ENCODE data around the gene MCEMP1. TPM values are rescaled to one million over a fixed set of nuclear protein-coding genes. Genes with fewer than 3 reads are reported as not detected.

Gene MCEMP1
- total RNA-seq, 1 experiment from 2014 or later: 4.0 TPM

GRCh38 chr19:7646426-7646700 lies 30.5 kb upstream of the MCEMP1 start:
- POLR2A ChIA-PET (ENCODE audit: low non-redundant PET): no interaction called here
- no TSS peak for BruUV-seq (replicated peaks)
- no peak overlapping the region for H3K4me3 ChIP-seq (ENCODE audit: low read depth, low read length, poor library complexity, severe bottlenecking)
- no peaks in the 10 kb centered on the region for H3K9me3 ChIP-seq (ENCODE audit: low read depth, low read length, poor library complexity, severe bottlenecking)
- no peaks in the 10 kb centered on the region for H3K4me1 ChIP-seq (ENCODE audit: insufficient read depth, low read length, poor library complexity, severe bottlenecking)
- H3K27me3 ChIP-seq (replicated peaks; ENCODE audit: insufficient read depth, low read depth, low read length, poor library complexity): no peaks in the 10 kb centered on the region
- no peak overlapping the region for H3K27ac ChIP-seq (ENCODE audit: low read depth, low read length, poor library complexity, severe bottlenecking)
- no peak for DNase-seq (ENCODE audit: low spot score)
- H3K36me3 ChIP-seq (ENCODE audit: insufficient read depth, low read length, poor library complexity, severe bottlenecking): no peaks in the 10 kb centered on the region
- CTCF ChIA-PET: no interaction called here
- intact Hi-C loops (cut with micrococcal nuclease; ENCODE audit: unreplicated experiment): no loop called here
- TF ChIP-seq CTCF (conservative IDR thresholded peaks at IDR 0.05; ENCODE audit: low read depth, low read length) (no peak), EZH2 (IDR thresholded peaks at IDR 0.05; ENCODE audit: borderline replicate concordance, low read depth, low read length, poor library complexity, severe bottlenecking) (no peak)

DNA sequence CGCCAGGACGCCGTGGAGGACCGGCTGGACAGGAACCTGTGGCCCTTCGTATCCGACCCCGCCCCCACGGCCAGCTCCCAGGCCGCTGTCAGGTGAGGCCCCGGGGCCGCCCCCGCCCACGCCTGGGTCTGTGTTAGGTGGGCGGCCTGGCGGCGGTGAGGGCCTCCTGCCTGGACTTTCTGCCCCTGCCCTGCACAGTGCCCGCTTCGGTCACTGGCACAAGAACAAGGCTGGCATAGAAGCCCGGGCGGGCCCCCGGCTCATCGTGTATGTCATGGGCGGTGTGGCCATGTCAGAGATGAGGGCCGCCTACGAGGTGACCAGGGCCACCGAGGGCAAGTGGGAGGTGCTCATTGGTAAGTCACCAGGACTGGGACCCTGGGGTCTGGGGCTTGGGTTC lies 29.7 kb upstream of the MCEMP1 start:
- CTCF ChIA-PET: no interaction called here
- Histone ChIP-seq H3K36me3 (ENCODE audit: insufficient read depth, low read length, poor library complexity, severe bottlenecking) (no peaks in the 10 kb centered on the region), H3K27me3 (replicated peaks; ENCODE audit: insufficient read depth, low read depth, low read length, poor library complexity) (no peaks in the 10 kb centered on the region), H3K4me3 (ENCODE audit: low read depth, low read length, poor library complexity, severe bottlenecking) (no peak overlapping the region), H3K27ac (ENCODE audit: low read depth, low read length, poor library complexity, severe bottlenecking) (no peak overlapping the region), H3K9me3 (ENCODE audit: low read depth, low read length, poor library complexity, severe bottlenecking) (no peaks in the 10 kb centered on the region), H3K4me1 (ENCODE audit: insufficient read depth, low read length, poor library complexity, severe bottlenecking) (no peaks in the 10 kb centered on the region)
- no TSS peak for BruUV-seq (replicated peaks)
- intact Hi-C loops (cut with micrococcal nuclease; ENCODE audit: unreplicated experiment): no loop called here
- no peak for TF ChIP-seq EZH2 (IDR thresholded peaks at IDR 0.05; ENCODE audit: borderline replicate concordance, low read depth, low read length, poor library complexity, severe bottlenecking)
- TF ChIP-seq CTCF (conservative IDR thresholded peaks at IDR 0.05; ENCODE audit: low read depth, low read length): no peak
- DNase-seq (ENCODE audit: low spot score): no peak
- POLR2A ChIA-PET (ENCODE audit: low non-redundant PET): no interaction called here

- no peak for DNase-seq (ENCODE audit: low spot score)
- Histone ChIP-seq H3K4me1 (ENCODE audit: insufficient read depth, low read length, poor library complexity, severe bottlenecking) (no peaks in the 10 kb centered on the region), H3K27ac (ENCODE audit: low read depth, low read length, poor library complexity, severe bottlenecking) (no peak overlapping the region), H3K27me3 (replicated peaks; ENCODE audit: insufficient read depth, low read depth, low read length, poor library complexity) (no peaks in the 10 kb centered on the region), H3K4me3 (ENCODE audit: low read depth, low read length, poor library complexity, severe bottlenecking) (no peak overlapping the region), H3K9me3 (ENCODE audit: low read depth, low read length, poor library complexity, severe bottlenecking) (no peaks in the 10 kb centered on the region), H3K36me3 (ENCODE audit: insufficient read depth, low read length, poor library complexity, severe bottlenecking) (no peaks in the 10 kb centered on the region)
- intact Hi-C loops (cut with micrococcal nuclease; ENCODE audit: unreplicated experiment): no loop called here
- TF ChIP-seq EZH2 (IDR thresholded peaks at IDR 0.05; ENCODE audit: borderline replicate concordance, low read depth, low read length, poor library complexity, severe bottlenecking): no peak
- TF ChIP-seq CTCF (conservative IDR thresholded peaks at IDR 0.05; ENCODE audit: low read depth, low read length): no peak
- ChIA-PET POLR2A (ENCODE audit: low non-redundant PET) (no interaction called here), CTCF (interaction anchor here (0.6 kb wide), 1 partner anchor 9 kb away, joined by 3 read pairs; no protein-coding TSS in a partner anchor)
- BruUV-seq (replicated peaks): no TSS peak
These were observed 28.4 kb upstream of the MCEMP1 start for GRCh38 chr19:7648265-7649014.

Data from A673 (cell line).